Measurements from ENCODE around the gene DEPP1.

Gene DEPP1

DNA sequence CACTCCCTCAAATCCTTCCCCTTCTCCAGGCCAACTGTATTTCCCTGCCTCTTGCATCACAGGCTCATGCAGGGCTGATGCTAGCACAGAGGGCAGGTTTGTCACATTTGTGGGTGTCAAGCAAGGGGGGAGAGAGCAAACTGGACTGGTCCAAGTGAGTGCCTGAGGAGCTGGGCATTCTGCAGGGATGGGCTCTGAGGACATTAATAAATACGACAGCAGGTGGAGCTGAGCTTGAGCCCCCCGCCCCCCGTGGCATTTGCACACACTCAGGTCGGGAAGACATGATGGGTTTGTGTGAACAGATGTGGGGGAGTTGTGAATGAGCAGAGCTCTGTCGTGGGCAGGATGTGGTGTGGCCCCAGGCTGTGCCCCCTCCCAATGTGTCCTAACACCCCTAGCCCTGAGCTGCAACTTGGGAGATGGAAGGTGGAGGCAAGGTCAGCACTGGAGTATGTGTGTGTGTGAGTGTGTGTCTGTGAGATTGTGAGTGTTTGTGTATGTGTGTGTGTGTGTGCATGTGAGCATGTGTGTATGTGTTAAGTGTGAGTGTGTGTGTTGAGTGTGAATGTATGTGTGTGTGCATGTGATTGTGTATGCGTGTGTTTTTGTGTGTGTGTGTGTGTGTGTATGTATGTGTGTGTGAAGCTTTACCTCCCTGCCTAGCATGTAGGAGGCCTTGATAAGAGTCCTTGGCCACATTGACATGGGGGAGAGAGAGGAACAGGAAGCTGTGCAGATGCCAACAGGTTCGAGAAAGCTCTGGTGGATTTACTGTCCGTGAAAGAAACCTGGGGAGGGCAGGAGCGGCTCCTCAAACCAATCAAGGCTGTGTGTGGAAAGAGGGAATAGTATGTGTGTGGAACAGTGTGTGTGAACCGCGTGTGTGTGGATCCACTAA is 9.9 kb downstream of the DEPP1 start:
- Histone ChIP-seq H3K36me3 (peaks cover 35% of the 10 kb centered on the region), H3K4me1 (peaks cover 79% of the 10 kb centered on the region), H3K4me2 (peak overlapping the region; percentile 73), H3K27ac (peak overlapping the region; percentile 74), H3K4me3 (no peak overlapping the region), H4K20me1 (no peaks in the 10 kb centered on the region), H3K9ac (peak overlapping the region; percentile 5; the same call in 1 of the 2 replicates), H3K9me3 (no peaks in the 10 kb centered on the region), H3K27me3 (no peaks in the 10 kb centered on the region)
- 0 out of 2 replicates have a peak, but pooled peaks have one; percentile 4 for TF ChIP-seq Cebpa-rat (IDR thresholded peaks at IDR 0.05)

DNA sequence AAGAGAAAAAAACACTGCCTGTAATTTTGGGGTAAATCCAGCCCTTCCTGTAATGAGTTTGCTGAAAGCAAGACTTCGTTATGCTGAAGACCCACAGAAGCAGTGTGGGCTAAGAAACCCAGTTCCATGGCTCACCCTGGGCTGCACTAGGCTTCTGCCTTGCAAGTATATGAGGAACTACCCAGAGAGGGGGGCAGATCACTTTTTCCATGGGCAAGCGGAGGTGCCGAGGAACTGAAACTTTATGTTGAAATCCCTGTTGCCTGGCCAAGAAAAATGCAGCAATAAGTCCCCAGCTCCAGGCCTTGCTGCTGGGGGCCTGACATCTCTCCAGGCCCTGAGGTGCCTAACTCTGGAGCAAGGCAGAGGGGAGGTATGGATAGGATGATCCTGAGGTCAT is 10.5 kb downstream of the DEPP1 start:
- Histone ChIP-seq H3K4me3 (no peak overlapping the region), H3K4me1 (peaks cover 79% of the 10 kb centered on the region), H3K9ac (peak overlapping the region; percentile 36; the same call in 1 of the 2 replicates), H3K9me3 (no peaks in the 10 kb centered on the region), H4K20me1 (no peaks in the 10 kb centered on the region), H3K36me3 (peaks cover 35% of the 10 kb centered on the region), H3K4me2 (peak overlapping the region; percentile 73), H3K27ac (peak overlapping the region; percentile 74), H3K27me3 (no peaks in the 10 kb centered on the region)
- TF ChIP-seq Cebpa-rat (IDR thresholded peaks at IDR 0.05), result peak; percentile 36; the same call in 1 of the 2 replicates

DNA sequence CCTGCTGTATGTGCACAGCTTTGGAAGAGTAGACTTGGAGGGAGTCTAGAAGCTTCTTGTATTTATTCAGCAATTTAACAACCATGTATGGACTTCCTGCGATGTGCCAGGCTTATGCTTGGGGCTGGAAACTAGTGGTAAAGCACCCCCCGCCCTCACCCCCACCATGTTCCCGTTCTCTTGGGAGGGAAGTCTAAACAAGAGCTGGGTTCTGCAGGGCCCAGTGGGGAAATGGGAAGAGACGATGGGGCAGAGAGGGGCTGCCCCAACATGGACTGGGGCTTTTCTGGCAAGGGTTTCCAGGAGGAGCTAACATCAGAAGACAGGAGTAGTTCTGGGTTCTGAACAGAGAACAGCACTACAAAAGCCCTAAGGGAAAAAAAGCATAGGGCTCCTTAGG is 11.0 kb downstream of the DEPP1 start:
- no peaks in the 10 kb centered on the region for H4K20me1 ChIP-seq
- no peak for TF ChIP-seq Cebpa-rat (IDR thresholded peaks at IDR 0.05)
- H3K9me3 ChIP-seq, result no peaks in the 10 kb centered on the region
- peak overlapping the region; percentile 73 for H3K4me2 ChIP-seq
- peaks cover 79% of the 10 kb centered on the region for H3K4me1 ChIP-seq
- no peaks in the 10 kb centered on the region for H3K27me3 ChIP-seq
- no peak overlapping the region for H3K4me3 ChIP-seq
- H3K36me3 ChIP-seq, result peaks cover 35% of the 10 kb centered on the region
- peak overlapping the region; percentile 74 for H3K27ac ChIP-seq
- peak overlapping the region; percentile 36; the same call in 1 of the 2 replicates for H3K9ac ChIP-seq

DNA sequence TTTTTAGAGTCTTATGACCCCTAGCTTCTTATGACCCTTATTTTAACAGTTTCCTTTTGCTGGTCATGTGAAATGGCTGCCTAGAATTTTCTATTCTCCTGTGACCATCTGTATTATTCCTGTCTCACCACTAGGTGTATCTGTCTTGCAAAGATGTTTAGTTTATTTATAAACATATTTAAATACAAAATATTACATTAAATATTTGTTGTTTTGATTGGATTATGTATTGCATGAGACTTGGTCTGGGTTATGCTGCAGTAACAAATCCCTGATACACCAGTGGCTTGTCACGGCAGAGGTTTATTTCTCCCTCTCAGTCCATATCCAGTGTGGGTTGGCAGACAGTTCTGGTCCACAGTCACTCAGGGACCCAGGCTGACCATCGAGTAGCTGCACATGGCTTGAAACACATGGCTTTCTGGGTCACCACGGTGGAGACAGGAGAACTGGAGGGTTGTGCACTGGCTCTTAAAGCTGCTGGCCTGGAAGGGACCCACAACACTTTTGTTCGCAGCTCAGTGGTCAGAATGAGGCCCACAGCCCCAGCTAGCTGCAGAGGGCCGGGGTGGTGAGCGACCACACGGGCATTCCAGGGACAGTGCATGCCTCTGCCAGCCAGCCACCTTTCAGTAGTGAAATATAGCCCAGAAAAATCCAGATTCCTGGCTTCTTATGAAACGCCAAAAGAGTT is 11.6 kb downstream of the DEPP1 start:
- Histone ChIP-seq H3K4me1 (peaks cover 79% of the 10 kb centered on the region), H3K27me3 (no peaks in the 10 kb centered on the region), H3K36me3 (peaks cover 29% of the 10 kb centered on the region), H3K4me2 (peak overlapping the region; percentile 98), H3K9ac (no peak overlapping the region), H3K27ac (peak overlapping the region; percentile 74), H3K4me3 (no peak overlapping the region), H3K9me3 (no peaks in the 10 kb centered on the region), H4K20me1 (no peaks in the 10 kb centered on the region)
- no peak for TF ChIP-seq Cebpa-rat (IDR thresholded peaks at IDR 0.05)

DNA sequence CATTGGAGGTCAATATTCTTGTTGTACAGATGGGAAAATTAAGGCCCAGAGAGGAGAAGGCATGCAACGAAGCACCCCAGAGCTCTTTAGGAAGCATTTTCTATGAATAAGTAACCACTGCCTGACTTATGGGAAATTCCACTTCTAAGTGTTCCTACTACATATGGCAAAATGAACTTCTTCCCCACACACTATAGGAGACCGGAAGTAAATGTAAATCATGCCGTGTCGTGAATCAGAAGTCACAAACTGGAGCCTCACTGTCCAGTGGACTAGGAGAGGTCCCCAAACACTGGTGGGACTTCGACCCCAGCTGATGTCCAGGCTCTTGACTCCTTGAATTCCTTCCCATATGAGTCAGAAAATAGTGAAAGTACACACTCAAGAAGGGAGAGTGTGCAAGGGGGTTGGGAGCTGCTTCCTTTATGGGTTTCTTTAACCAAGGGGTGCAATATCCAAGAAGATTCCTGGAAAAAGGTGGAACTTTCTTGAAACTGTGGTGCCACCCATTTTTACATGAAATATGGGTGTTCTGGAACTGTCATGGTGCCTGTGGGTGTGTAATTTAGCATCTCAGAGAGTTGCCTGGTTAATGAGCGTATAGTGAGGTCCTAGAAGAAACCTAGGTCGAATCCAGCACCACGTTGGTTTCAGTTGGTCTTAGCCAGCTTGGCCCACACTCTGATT is 12.3 kb downstream of the DEPP1 start:
- H3K9ac ChIP-seq, result no peak overlapping the region
- no peak overlapping the region for H3K4me3 ChIP-seq
- H3K27ac ChIP-seq, result no peak overlapping the region
- H3K9me3 ChIP-seq, result no peaks in the 10 kb centered on the region
- peaks cover 81% of the 10 kb centered on the region for H3K4me1 ChIP-seq
- H3K36me3 ChIP-seq, result peaks cover 22% of the 10 kb centered on the region
- H4K20me1 ChIP-seq, result no peaks in the 10 kb centered on the region
- TF ChIP-seq Cebpa-rat (IDR thresholded peaks at IDR 0.05), result no peak
- peak overlapping the region; percentile 98 for H3K4me2 ChIP-seq
- no peaks in the 10 kb centered on the region for H3K27me3 ChIP-seq

DNA sequence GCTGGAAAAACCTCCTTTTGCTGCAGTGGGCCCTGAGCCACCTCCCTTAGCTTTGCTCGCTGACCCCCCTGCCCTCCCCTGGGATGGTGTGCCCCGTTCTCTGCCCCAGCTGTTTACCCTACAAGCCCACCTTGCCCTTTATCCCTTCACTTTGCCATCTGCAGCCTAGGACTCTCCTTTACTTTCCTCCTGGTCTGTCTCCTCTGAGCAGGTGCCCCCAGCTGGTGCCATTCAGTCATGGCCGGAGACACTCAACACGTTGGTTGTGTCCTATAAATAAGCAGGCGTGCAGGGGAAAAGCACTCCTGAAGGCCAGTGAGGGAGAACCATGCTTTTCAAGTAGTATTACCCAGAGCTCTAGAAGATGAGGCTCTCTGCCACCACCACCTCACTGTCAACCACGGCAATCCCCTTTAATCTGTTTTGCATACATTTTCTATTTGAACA is 12.9 kb downstream of the DEPP1 start:
- Histone ChIP-seq H3K9ac (no peak overlapping the region), H3K4me2 (peak overlapping the region; percentile 98), H3K27ac (peak overlapping the region; percentile 28; the same call in 1 of the 2 replicates), H3K9me3 (no peaks in the 10 kb centered on the region), H3K4me1 (peaks cover 87% of the 10 kb centered on the region), H4K20me1 (no peaks in the 10 kb centered on the region), H3K36me3 (peaks cover 16% of the 10 kb centered on the region), H3K27me3 (no peaks in the 10 kb centered on the region), H3K4me3 (no peak overlapping the region)
- no peak for TF ChIP-seq Cebpa-rat (IDR thresholded peaks at IDR 0.05)

DNA sequence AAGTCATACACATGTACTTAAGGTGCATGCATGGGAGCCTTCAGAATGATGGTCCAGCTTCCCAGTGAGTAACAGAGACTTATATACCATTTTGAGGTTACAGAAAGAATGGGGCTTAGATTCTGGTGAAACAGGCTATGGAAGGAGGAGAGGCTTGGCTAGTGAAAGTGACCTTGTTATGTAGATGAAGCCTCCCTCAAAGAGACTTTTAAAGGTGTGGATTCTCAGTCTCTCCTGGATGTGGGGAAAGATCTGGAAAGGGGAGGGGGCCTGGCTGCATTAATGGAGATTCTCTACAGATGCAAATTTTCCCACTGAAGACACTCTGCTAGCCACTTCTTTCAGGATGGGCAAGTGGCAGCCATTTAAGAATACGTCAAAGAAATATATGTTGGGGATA is 13.5 kb downstream of the DEPP1 start:
- 0 out of 2 replicates have a peak overlapping the region, but pooled peaks have one; percentile 85 for H3K27ac ChIP-seq
- peak overlapping the region; percentile 98 for H3K4me2 ChIP-seq
- H3K4me3 ChIP-seq, result no peak overlapping the region
- no peak overlapping the region for H3K9ac ChIP-seq
- peaks cover 93% of the 10 kb centered on the region for H3K4me1 ChIP-seq
- peaks cover 10% of the 10 kb centered on the region for H3K36me3 ChIP-seq
- H3K27me3 ChIP-seq, result no peaks in the 10 kb centered on the region
- H4K20me1 ChIP-seq, result no peaks in the 10 kb centered on the region
- H3K9me3 ChIP-seq, result no peaks in the 10 kb centered on the region
- TF ChIP-seq Cebpa-rat (IDR thresholded peaks at IDR 0.05), result no peak

DNA sequence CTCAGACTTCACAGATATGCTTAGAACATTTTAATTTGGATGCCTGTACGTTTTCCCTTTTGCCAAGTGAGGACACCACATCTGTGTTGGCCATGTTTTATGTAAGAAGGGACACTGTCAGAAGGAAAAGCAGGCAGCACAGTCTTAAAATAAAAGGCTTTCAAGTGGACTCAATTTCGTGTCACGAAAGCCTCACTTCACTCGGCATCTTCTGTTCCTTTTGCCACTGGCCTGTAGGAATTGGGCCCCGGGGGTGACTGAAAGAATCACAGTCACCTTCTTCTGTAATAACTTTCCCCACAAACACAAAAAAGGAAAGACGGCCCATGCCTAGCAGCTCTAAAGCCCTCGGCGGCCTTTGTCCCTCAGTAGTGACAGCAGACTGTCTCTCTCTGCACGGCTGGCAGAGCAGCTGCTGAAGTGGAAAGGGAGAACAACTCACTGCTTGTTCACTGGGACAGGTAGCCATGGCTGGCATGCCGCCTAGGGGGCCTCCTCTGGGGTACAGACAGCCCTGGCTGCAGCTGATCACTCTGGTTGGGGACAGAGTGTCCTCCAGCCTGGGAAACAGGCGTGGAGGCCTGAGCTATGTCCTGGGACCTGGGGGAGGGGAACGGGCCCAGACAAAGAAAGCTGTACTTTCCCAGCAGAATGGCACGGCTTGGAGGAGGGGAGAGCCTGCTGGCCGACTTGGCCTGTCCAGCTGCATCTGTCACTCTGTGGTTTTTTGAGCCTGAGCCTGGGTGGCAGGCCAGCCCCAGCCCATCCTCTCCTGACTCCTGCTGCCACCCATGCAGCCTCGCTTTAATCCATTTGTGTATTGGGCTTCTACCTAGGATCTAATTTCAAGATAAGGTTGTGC is 14.6 kb downstream of the DEPP1 start:
- Histone ChIP-seq H3K9me3 (no peaks in the 10 kb centered on the region), H3K27ac (peak overlapping the region; percentile 85), H4K20me1 (no peaks in the 10 kb centered on the region), H3K4me1 (peaks cover 94% of the 10 kb centered on the region), H3K9ac (peak overlapping the region; percentile 69), H3K4me2 (peak overlapping the region; percentile 98), H3K36me3 (no peaks in the 10 kb centered on the region), H3K27me3 (no peaks in the 10 kb centered on the region), H3K4me3 (peak overlapping the region; percentile 45)
- TF ChIP-seq Cebpa-rat (IDR thresholded peaks at IDR 0.05), result no peak
